HPDE6-E6E7 (cell line): ENCODE data around the gene PXYLP1.

Source experiments
- DNase-seq: peaks from one replicate; pipeline ENCODE4 v3.0.0; 2011; ENCODE audit warnings: missing footprints; ENCODE audit errors: extremely low spot score

Gene PXYLP1

GRCh38 chr3:141249041-141249440 lies 17.4 kb downstream of the PXYLP1 start:
- no peak for DNase-seq

- no peak for DNase-seq
Measured at GRCh38 chr3:141250342-141250741, 18.7 kb downstream of the PXYLP1 start.

GRCh38 chr3:141250828-141251227 lies 19.2 kb downstream of the PXYLP1 start:
- DNase-seq = no peak

- no peak for DNase-seq
Measured at GRCh38 chr3:141253326-141253725, 21.7 kb downstream of the PXYLP1 start.

GRCh38 chr3:141253811-141254210 lies 22.2 kb downstream of the PXYLP1 start:
- DNase-seq = no peak

GRCh38 chr3:141255137-141255845 lies 23.7 kb downstream of the PXYLP1 start:
- no peak for DNase-seq

- DNase-seq = no peak
Measured at GRCh38 chr3:141255846-141256261, 24.2 kb downstream of the PXYLP1 start.

- no peak for DNase-seq
Measured at GRCh38 chr3:141256820-141257219, 25.2 kb downstream of the PXYLP1 start.

GRCh38 chr3:141257961-141258360 lies 26.3 kb downstream of the PXYLP1 start:
- no peak for DNase-seq

- DNase-seq = no peak
Measured at GRCh38 chr3:141258973-141259372, 27.3 kb downstream of the PXYLP1 start.

GRCh38 chr3:141259821-141260629 lies 28.4 kb downstream of the PXYLP1 start:
- DNase-seq = no peak

GRCh38 chr3:141260630-141260927 lies 29.0 kb downstream of the PXYLP1 start:
- no peak for DNase-seq

GRCh38 chr3:141261472-141262307 lies 30.1 kb downstream of the PXYLP1 start:
- no peak for DNase-seq

GRCh38 chr3:141262308-141262705 lies 30.7 kb downstream of the PXYLP1 start:
- no peak for DNase-seq

- DNase-seq = no peak
Measured at GRCh38 chr3:141266186-141266585, 34.6 kb downstream of the PXYLP1 start.

- DNase-seq = no peak
Measured at GRCh38 chr3:141266797-141267555, 35.4 kb downstream of the PXYLP1 start.

- DNase-seq = no peak
Measured at GRCh38 chr3:141267629-141268028, 36.0 kb downstream of the PXYLP1 start.

GRCh38 chr3:141268306-141268705 lies 36.7 kb downstream of the PXYLP1 start:
- DNase-seq = no peak

- DNase-seq = no peak
Measured at GRCh38 chr3:141268791-141269190, 37.2 kb downstream of the PXYLP1 start.

- DNase-seq = no peak
Measured at GRCh38 chr3:141269961-141270360, 38.3 kb downstream of the PXYLP1 start.

- DNase-seq = no peak
Measured at GRCh38 chr3:141271279-141272030, 39.8 kb downstream of the PXYLP1 start.
